Tibial nerve (tissue), 4 donors: ENCODE results near the gene GPR78. TPM values are rescaled to one million over a fixed set of nuclear protein-coding genes. Genes with fewer than 3 reads are reported as not detected.

Experiments used
- DNase-seq, 2 donors: peaks; one replicate each; pipeline ENCODE4 v3.0.0-alpha.2; 2019; ENCODE audit warnings: low spot score in 2 of 2
- H3K27ac ChIP-seq, 4 donors: fragments of 200-600 bp; sonication (generic) in 3 of 4; one replicate each; pipeline ENCODE4 v1.5.1; 2017 to 2019; ENCODE audit warnings: mild to moderate bottlenecking in 1 of 4
- H3K27me3 ChIP-seq, 2 donors: fragments of 200-600 bp; sonication (generic) in 1 of 2; one replicate each; pipeline versions ENCODE4 v1.5.1 to v1.6.0; 2017 to 2019
- H3K36me3 ChIP-seq, 3 donors: fragments of 200-600 bp; sonication (generic); one replicate each; pipeline ENCODE4 v1.5.1; 2018 to 2019
- H3K4me1 ChIP-seq, 4 donors: fragments of 200-600 bp; sonication (generic) in 3 of 4; one replicate each; pipeline ENCODE4 v1.5.1; 2017 to 2019
- H3K4me3 ChIP-seq, 4 donors: fragments of 200-600 bp; sonication (generic) in 3 of 4; one replicate each; pipeline ENCODE4 v1.5.1; 2017 to 2019; ENCODE audit warnings: mild to moderate bottlenecking in 1 of 4, moderate library complexity in 1 of 4
- H3K9me3 ChIP-seq, 4 donors: fragments of 200-600 bp; sonication (generic) in 3 of 4; one replicate each; pipeline ENCODE4 v1.5.1; 2017 to 2019
- CTCF ChIP-seq, 5 experiments: fragments of 200-600 bp in 3 of 5; fragments of 450-650 bp in 2 of 5; sonication (generic) in 3 of 5; IDR thresholded peaks; one replicate each; pipeline ENCODE4 v1.5.1; 2016 to 2019; ENCODE audit warnings: antibody characterized with exemption in 5 of 5, mild to moderate bottlenecking in 3 of 5, moderate library complexity in 2 of 5
- EP300 ChIP-seq, 2 donors: sonication (generic); formaldehyde crosslinking; IDR thresholded peaks; one replicate each; pipeline ENCODE4 v1.6.1; 2017; ENCODE audit warnings: antibody characterized with exemption in 2 of 2, mild to moderate bottlenecking in 1 of 2
- POLR2A ChIP-seq, 2 donors: fragments of 450-650 bp; IDR thresholded peaks; one replicate each; pipeline ENCODE4 v1.6.1; 2017; ENCODE audit warnings: antibody characterized with exemption in 2 of 2, mild to moderate bottlenecking in 2 of 2, moderate library complexity in 2 of 2
- WGBS, 2 donors: methylation state at CpG; one replicate each; pipeline ENCODE4 v1.1.5; 2018; 5-methylcytosine and 5-hydroxymethylcytosine counted together
- total RNA-seq, 4 donors: library from RNA; depleted of rRNA; stranded (reverse); fragments of >200 nt; gene quantifications; one replicate each; pipeline ENCODE4 v1.1.0, GENCODE V29; 2016

Gene GPR78
- total RNA-seq, 4 donors from 2014 or later: not detected

- H3K27me3 ChIP-seq: peaks cover 0 to 59% of the 10 kb centered on the region in 2 donors
- H3K9me3 ChIP-seq: no peaks in the 10 kb centered on the region
- H3K4me1 ChIP-seq: peaks cover 0 to 20% (median 0%) of the 10 kb centered on the region in 4 donors
- no peaks in the 10 kb centered on the region for H3K36me3 ChIP-seq
- H3K27ac ChIP-seq: no peak overlapping the region
- H3K4me3 ChIP-seq: no peak overlapping the region
- no peak for DNase-seq
- no peak for TF ChIP-seq EP300 (IDR thresholded peaks at IDR 0.05)
- no peak for TF ChIP-seq CTCF (IDR thresholded peaks at IDR 0.05)
- no peak for TF ChIP-seq POLR2A (IDR thresholded peaks at IDR 0.05)
- 80 to 82% methylated on average over 10 of the region's 10 CpGs for WGBS, 2 donors
These were observed 9.1 kb downstream of the GPR78 start for GRCh38 chr4:8589336-8589735.

GRCh38 chr4:8589823-8590545 lies 9.8 kb downstream of the GPR78 start:
- H3K27me3 ChIP-seq: peaks cover 0 to 59% of the 10 kb centered on the region in 2 donors
- H3K27ac ChIP-seq: no peak overlapping the region
- TF ChIP-seq EP300 (IDR thresholded peaks at IDR 0.05): no peak
- TF ChIP-seq CTCF (IDR thresholded peaks at IDR 0.05): no peak
- no peak for TF ChIP-seq POLR2A (IDR thresholded peaks at IDR 0.05)

GRCh38 chr4:8590546-8590880 lies 10.3 kb downstream of the GPR78 start:
- Histone ChIP-seq H3K36me3 (no peaks in the 10 kb centered on the region), H3K9me3 (no peaks in the 10 kb centered on the region), H3K4me3 (no peak overlapping the region), H3K27ac (no peak overlapping the region), H3K4me1 (peaks cover 0 to 20% (median 0%) of the 10 kb centered on the region in 4 donors), H3K27me3 (peaks cover 0 to 57% of the 10 kb centered on the region in 2 donors)
- no peak for TF ChIP-seq CTCF (IDR thresholded peaks at IDR 0.05)
- WGBS, 2 donors: 66 to 78% methylated on average over 5 of the region's 5 CpGs
- no peak for DNase-seq

More at GRCh38 chr4:8589823-8590545, 9.8 kb downstream of the GPR78 start:
- Histone ChIP-seq H3K4me3 (no peak overlapping the region), H3K36me3 (no peaks in the 10 kb centered on the region), H3K9me3 (no peaks in the 10 kb centered on the region), H3K4me1 (peaks cover 0 to 20% (median 0%) of the 10 kb centered on the region in 4 donors)
- WGBS, 2 donors: 30 to 45% methylated on average over 11 of the region's 11 CpGs
- no peak for DNase-seq

- TF ChIP-seq EP300 (IDR thresholded peaks at IDR 0.05): no peak
- no peak for TF ChIP-seq CTCF (IDR thresholded peaks at IDR 0.05)
- no peak for TF ChIP-seq POLR2A (IDR thresholded peaks at IDR 0.05)
- DNase-seq: no peak
- no peak overlapping the region for H3K27ac ChIP-seq
- 80 to 88% methylated on average over 6 to 9 of the region's 9 CpGs for whole genome bisulfite sequencing, 2 donors
- H3K27me3 ChIP-seq: peaks cover 0 to 51% of the 10 kb centered on the region in 2 donors
- H3K4me1 ChIP-seq: peaks cover 0 to 20% (median 0%) of the 10 kb centered on the region in 4 donors
- no peaks in the 10 kb centered on the region for H3K36me3 ChIP-seq
- no peak overlapping the region for H3K4me3 ChIP-seq
- H3K9me3 ChIP-seq: no peaks in the 10 kb centered on the region
These were observed 10.9 kb downstream of the GPR78 start for GRCh38 chr4:8591114-8591513.

- no peaks in the 10 kb centered on the region for H3K36me3 ChIP-seq
- no peak overlapping the region for H3K27ac ChIP-seq
- no peak for DNase-seq
- peaks cover 0 to 44% of the 10 kb centered on the region in 2 donors for H3K27me3 ChIP-seq
- 53 to 60% methylated on average over 12 to 15 of the region's 15 CpGs for WGBS, 2 donors
- no peaks in the 10 kb centered on the region for H3K9me3 ChIP-seq
- peaks cover 0 to 20% (median 0%) of the 10 kb centered on the region in 4 donors for H3K4me1 ChIP-seq
- no peak overlapping the region for H3K4me3 ChIP-seq
- TF ChIP-seq CTCF (IDR thresholded peaks at IDR 0.05): no peak
- no peak for TF ChIP-seq EP300 (IDR thresholded peaks at IDR 0.05)
- no peak for TF ChIP-seq POLR2A (IDR thresholded peaks at IDR 0.05)
These were observed 11.6 kb downstream of the GPR78 start for GRCh38 chr4:8591626-8592365.
